Breast epithelium (tissue), 4 donors: ENCODE data around the gene CHPF. TPM values are rescaled to one million over a fixed set of nuclear protein-coding genes. Genes with fewer than 3 reads are reported as not detected.

Source experiments
- DNase-seq, 2 donors: peaks; one replicate each; pipeline ENCODE4 v3.0.0-alpha.2; 2019; ENCODE audit warnings: low spot score in 2 of 2
- H3K27ac ChIP-seq, 2 donors: fragments of 200-600 bp; sonication (generic) in 1 of 2; one replicate each; pipeline ENCODE4 v1.5.1; 2016 to 2019; ENCODE audit warnings: mild to moderate bottlenecking in 1 of 2
- H3K27me3 ChIP-seq, 2 donors: fragments of 200-600 bp; sonication (generic) in 1 of 2; one replicate each; pipeline versions ENCODE4 v1.5.1 to v1.6.0; 2017 to 2019; ENCODE audit warnings: control low read depth in 1 of 2, mild to moderate bottlenecking in 1 of 2
- H3K36me3 ChIP-seq: fragments of 200-600 bp; one replicate; pipeline ENCODE4 v1.5.1; 2019
- H3K4me1 ChIP-seq, 2 donors: fragments of 200-600 bp; sonication (generic); one replicate each; pipeline ENCODE4 v1.5.1; 2016 to 2019; ENCODE audit warnings: control low read depth in 1 of 2
- H3K4me3 ChIP-seq, 3 donors: fragments of 200-600 bp; sonication (generic); 1 replicate in 2 of 3; 2 replicates in 1 of 3; pipeline ENCODE4 v1.5.1; 2016 to 2019; ENCODE audit warnings: mild to moderate bottlenecking in 3 of 3, moderate library complexity in 2 of 3
- H3K9me3 ChIP-seq, 2 donors: fragments of 200-600 bp; sonication (generic) in 1 of 2; one replicate each; pipeline ENCODE4 v1.5.1; 2016 to 2019; ENCODE audit warnings: control low read depth in 1 of 2
- CTCF ChIP-seq, 3 donors: fragments of 450-650 bp; IDR thresholded peaks; one replicate each; pipeline ENCODE4 v1.5.1; 2016 to 2017; ENCODE audit warnings: antibody characterized with exemption in 3 of 3, mild to moderate bottlenecking in 3 of 3, moderate library complexity in 3 of 3
- POLR2A ChIP-seq: fragments of 450-650 bp; IDR thresholded peaks from one replicate; pipeline ENCODE4 v1.6.1; 2016; ENCODE audit warnings: antibody characterized with exemption, mild to moderate bottlenecking, moderate library complexity
- POLR2AphosphoS5 ChIP-seq, 3 donors: sonication (generic); formaldehyde crosslinking; IDR thresholded peaks; one replicate each; pipeline ENCODE4 v1.6.1; 2017; ENCODE audit warnings: antibody characterized with exemption in 3 of 3
- intact Hi-C: fragments of 100-400 bp; cut with DNase I; formaldehyde crosslinking; loops from one replicate; pipeline ENCODE4 v1.15.1; 2023; ENCODE audit warnings: low total_unique reads
- total RNA-seq, 3 donors: library from RNA; depleted of rRNA; stranded (reverse); fragments of >200 nt; gene quantifications; one replicate each; pipeline ENCODE4 v1.1.0, GENCODE V29; 2016

CHPF gene
- total RNA-seq, 3 donors from 2014 or later, result 46.5 to 58.9 (median 49.0) TPM

DNA sequence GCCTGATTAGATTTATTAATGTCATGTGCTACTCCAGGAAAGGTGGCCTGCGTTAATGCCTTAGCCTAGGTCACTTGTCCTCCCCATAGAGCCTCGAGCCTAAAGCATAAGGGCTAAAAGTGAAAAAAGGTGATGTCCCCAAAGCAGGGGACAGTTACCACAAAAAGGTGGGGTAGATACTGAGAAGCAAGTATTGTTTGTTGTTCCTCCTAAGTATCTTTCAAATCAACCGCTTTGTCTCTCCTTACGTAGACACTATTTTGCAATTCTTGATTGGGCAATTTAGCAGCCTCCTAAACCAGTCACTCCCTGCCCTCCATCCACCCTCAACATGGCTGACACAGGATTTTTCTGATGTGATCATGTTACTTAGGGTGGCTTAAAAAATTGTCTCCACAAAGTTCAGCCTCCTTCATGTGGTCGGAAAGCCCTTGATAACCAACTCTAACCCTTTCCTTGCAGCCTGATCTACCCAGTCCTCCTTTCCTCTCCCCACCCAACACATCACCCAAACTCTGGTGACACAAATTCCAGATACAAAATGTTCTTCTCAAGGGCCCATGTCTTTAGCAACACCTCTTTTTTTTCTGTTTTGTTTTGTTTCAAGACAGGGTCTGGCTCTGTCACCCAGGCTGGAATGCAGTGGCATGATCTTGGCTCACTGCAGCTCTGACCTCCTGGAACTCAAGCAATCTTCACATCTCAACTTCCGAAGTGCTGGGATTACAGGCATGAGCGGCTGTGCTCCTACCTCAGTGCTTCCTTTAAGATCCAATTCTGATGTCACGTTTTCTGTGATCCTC lies 35.4 kb upstream of the CHPF start:
- Histone ChIP-seq H3K4me3 (no peak overlapping the region), H3K27ac (no peak overlapping the region), H3K9me3 (no peaks in the 10 kb centered on the region), H3K36me3 (no peaks in the 10 kb centered on the region), H3K27me3 (no peaks in the 10 kb centered on the region), H3K4me1 (no peaks in the 10 kb centered on the region)
- TF ChIP-seq POLR2AphosphoS5 (IDR thresholded peaks at IDR 0.05) (no peak), POLR2A (no peak), CTCF (IDR thresholded peaks at IDR 0.05) (no peak)
- intact Hi-C loops, result no loop called here
- DNase-seq, result no peak

GRCh38 chr2:219576505-219577388 lies 33.1 kb upstream of the CHPF start:
- Histone ChIP-seq H3K36me3 (no peaks in the 10 kb centered on the region), H3K27me3 (no peaks in the 10 kb centered on the region), H3K27ac (no peak overlapping the region), H3K9me3 (no peaks in the 10 kb centered on the region), H3K4me3 (no peak overlapping the region), H3K4me1 (no peaks in the 10 kb centered on the region)
- intact Hi-C loops, result no loop called here
- no peak for TF ChIP-seq POLR2A
- TF ChIP-seq POLR2AphosphoS5 (IDR thresholded peaks at IDR 0.05), result no peak
- no peak for TF ChIP-seq CTCF (IDR thresholded peaks at IDR 0.05)
- DNase-seq, result no peak

GRCh38 chr2:219575566-219576504 lies 32.2 kb upstream of the CHPF start:
- DNase-seq, result no peak
- Histone ChIP-seq H3K36me3 (no peaks in the 10 kb centered on the region), H3K9me3 (no peaks in the 10 kb centered on the region), H3K27me3 (no peaks in the 10 kb centered on the region), H3K4me3 (no peak overlapping the region), H3K27ac (no peak overlapping the region), H3K4me1 (no peaks in the 10 kb centered on the region)
- TF ChIP-seq POLR2AphosphoS5 (IDR thresholded peaks at IDR 0.05), result no peak
- no peak for TF ChIP-seq CTCF (IDR thresholded peaks at IDR 0.05)
- TF ChIP-seq POLR2A, result no peak
- intact Hi-C loops, result no loop called here

GRCh38 chr2:219574484-219575311 lies 31.1 kb upstream of the CHPF start:
- H3K27ac ChIP-seq, result no peak overlapping the region
- no peaks in the 10 kb centered on the region for H3K27me3 ChIP-seq
- no peak overlapping the region for H3K4me3 ChIP-seq
- H3K9me3 ChIP-seq, result no peaks in the 10 kb centered on the region
- H3K4me1 ChIP-seq, result no peaks in the 10 kb centered on the region
- TF ChIP-seq POLR2A, result no peak
- no peak for TF ChIP-seq POLR2AphosphoS5 (IDR thresholded peaks at IDR 0.05)
- TF ChIP-seq CTCF (IDR thresholded peaks at IDR 0.05), result no peak
- H3K36me3 ChIP-seq, result no peaks in the 10 kb centered on the region
- intact Hi-C loops, result no loop called here
- no peak for DNase-seq
